Gastrocnemius medialis (tissue), 4 donors: ENCODE data around the gene CCDC182.

Source experiments
- CTCF ChIP-seq, 5 experiments: fragments of 450-650 bp in 3 of 5; fragments of 200-600 bp in 2 of 5; sonication (generic) in 2 of 5; IDR thresholded peaks in 4 of 5; conservative IDR thresholded peaks in 1 of 5; 1 replicate in 4 of 5; 2 replicates in 1 of 5; pipeline ENCODE4 v1.5.1; 2016 to 2019; ENCODE audit warnings: antibody characterized with exemption in 5 of 5, mild to moderate bottlenecking in 3 of 5, moderate library complexity in 3 of 5
- POLR2A ChIP-seq, 2 donors: fragments of 450-650 bp; IDR thresholded peaks; one replicate each; pipeline ENCODE4 v1.6.1; 2017; ENCODE audit warnings: antibody characterized with exemption in 2 of 2, mild to moderate bottlenecking in 2 of 2, moderate library complexity in 2 of 2

DNA sequence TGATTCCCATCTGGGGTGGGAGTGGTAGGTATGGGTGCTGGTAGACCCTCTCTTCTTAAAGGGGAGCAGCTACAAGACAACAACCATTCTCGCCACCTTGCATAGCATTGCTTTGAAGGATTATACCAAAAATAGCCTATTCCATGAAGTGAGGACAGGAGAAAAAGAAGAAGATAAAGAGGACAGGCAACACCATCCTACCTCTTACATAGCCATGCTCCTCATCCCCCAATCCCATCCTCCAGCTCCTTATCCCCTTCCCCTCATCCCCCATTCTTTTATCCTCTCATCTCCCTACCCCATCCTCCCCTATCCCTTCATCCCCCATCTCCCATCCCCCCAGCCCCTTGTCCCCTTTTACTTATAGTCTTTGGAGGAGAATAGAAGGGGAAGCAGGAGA, 29.1 kb downstream of the CCDC182 start:
- TF ChIP-seq CTCF (IDR thresholded peaks at IDR 0.05 in 4 of 5, conservative IDR thresholded peaks at IDR 0.05 in 1 of 5) (no peak), POLR2A (IDR thresholded peaks at IDR 0.05) (no peak)
